ENCODE results near the gene SGPP1.
A peak's percentile ranks its signal among the peaks of the same experiment; 100 is the strongest.
"Not testable (repeated sequence)": the region's sequence is repeated elsewhere in the genome, so short reads cannot be mapped to it uniquely, and the experiment has no call there.

SGPP1 gene

DNA sequence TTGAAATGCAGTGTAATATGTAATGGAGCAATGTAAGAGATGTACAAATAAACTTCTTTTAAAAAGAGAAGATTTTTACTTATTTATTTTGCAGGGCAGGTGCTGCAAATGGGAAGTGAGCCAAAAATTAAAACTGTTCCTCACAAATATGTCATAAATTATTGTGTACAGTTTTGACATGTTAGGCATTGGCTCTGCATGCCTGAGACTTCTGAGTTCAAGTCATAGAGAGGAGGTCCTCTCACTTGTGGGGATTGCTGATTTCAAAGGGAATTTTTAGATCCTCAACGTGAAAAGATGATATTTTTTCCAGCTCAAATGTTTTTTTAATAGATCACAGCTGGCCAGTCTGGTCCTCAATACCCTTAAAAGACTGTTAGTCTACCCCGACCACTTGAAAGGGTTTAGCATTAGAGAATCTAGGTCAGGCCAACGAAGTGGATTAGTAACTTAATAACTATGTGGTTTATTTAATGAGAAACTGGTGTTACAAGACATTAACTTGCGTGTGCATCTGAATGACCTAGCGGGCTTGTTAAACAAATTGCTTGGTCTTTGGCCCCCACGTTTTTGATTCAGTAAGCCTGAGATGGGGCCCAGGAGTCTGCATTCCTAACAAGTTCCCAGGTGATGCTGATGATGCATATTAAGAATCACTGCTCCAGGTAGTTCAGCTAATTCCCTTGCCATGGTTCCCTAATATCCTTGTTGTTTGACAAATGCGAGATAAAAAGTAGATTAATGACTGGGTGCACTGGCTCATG, 55.3 kb downstream of the SGPP1 start:
- no peak for DNase-seq

DNA sequence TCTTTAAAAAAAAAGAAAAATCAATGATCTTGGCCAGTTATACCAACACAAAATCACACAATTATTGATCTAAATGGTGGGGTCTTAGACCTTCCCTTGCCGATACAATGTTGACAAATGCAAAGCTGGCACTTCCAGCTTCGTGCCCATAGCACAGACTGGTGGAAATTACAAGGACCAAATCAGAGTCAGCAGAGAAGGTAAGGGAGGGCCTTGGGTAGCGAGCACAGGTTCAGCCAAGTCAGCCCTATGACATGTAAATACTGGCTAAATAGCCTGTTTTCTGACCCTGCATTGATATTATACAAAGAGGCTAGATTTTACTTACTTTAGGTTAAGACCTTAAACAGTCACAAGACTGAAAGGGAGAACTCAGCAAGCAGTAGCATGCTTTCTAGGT, 55.9 kb downstream of the SGPP1 start:
- DNase-seq = no peak

DNA sequence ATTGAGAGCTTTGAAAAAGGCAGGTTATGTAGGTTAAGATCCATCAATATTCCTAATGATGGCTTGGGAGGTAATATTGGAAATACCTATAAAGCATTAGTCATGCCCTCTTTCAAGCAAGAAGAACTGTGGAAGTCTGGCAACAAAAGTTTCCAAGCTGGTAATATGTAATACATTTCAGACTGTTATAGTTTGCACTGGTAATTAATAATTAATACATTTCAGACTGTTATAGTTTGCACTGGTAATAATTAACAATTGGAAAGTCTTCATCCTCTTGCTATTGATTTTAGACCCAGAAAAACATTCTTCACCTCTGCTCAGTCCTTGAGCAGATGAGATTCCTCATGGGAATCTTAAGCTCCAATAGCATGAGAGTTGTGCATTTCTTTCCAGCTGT, 57.2 kb downstream of the SGPP1 start:
- DNase-seq = no peak

DNA sequence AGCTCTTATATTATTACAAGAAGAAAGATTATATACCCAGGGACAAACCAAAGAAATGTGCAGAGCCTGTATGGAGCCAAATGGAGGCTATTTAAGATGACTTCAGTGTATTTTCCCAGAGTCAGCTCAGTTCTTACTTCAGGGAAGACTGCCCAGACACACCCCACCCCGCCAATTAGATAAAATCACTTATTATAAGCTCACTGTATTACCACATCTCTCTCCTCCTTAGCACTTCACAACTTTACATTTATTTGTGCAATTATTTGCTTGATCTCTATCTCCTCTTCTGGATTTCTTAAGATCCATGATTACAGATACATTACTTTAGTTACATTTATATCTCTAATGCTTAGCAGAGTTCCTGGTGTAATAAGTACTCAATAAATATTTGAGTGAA, 61.5 kb downstream of the SGPP1 start:
- no peak for DNase-seq

DNA sequence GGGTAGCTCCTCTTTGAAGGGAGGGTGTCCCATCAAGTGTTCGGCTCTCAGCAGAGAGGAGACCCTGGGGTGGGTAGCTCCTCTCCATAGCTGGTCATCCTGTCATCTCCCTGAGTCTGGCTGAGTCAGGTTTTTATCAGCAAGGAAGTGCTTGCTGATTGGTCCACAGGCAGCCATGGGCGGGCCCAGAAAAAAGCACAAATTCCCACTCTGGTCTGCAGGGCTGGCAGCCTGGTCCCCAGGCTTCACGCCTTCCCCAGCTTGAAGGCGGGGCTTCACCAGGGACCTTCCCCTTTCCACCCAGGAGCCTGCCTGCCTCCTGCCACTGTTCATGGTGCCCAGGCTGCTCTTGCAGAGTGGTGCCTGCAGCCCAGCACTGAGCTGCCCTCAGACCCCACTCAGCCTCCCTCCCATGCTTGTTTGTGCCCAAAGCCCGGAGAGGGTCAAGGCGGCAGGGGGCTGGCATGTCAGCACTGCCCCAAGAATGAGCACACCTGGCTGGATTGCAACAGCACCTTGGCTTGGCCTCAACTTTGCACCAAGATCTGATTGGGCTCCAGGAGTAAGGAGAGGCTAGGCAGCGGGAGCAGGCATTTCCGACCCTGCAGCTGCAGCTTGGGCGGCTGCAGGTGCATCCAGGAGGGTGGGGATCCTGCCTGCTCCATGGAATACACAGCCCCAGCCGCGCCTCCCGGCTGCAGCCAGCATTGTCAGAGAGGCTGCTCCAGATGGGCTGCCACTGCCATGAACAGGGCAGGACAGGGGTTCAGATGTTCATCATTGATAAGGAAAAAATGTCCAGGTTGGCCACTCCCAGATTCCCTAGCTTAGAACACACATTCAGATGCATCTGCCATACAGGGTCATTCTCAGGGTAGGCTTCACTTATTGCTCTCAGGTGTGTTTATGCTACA, 64.2 kb downstream of the SGPP1 start:
- no peak for DNase-seq

DNA sequence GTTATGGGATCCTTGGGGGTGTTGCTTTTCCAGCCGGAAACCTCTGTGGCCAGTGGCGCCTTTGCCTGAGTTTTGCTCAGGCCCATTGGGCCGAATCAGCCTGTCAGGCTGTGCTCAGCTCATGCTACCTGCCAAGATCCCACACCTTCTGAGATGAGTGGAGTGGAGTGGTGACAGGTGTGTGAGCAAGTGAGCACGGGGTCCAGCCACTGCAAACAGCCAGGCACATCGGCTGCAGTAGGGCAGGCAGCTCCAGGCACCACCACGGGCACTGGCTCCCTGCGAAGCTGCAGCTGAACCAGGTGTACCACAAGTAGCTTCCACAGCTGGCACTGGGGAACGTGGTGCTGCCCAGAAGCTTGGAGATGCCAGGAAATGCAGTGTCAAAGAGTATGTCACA, 65.1 kb downstream of the SGPP1 start:
- no peak for DNase-seq

DNA sequence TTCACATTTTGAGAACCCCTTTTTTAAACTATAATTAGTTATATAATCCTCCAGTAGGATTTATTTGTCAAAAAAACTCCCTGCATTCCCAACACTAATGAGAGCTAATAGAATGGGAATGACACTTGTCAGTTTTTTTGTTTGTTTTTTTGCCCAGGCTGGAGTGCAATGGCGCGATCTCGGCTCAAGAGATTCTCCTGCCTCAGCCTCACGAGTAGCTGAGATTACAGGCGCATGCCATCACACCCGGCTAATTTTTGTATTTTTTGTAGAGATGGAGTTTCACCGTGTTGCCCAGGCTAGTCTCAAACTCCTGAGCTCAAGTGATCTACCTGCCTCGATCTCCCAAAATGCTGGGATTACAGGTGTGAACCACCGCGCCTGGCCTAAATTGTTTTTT, 66.0 kb downstream of the SGPP1 start:
- not testable (repeated sequence) for DNase-seq

DNA sequence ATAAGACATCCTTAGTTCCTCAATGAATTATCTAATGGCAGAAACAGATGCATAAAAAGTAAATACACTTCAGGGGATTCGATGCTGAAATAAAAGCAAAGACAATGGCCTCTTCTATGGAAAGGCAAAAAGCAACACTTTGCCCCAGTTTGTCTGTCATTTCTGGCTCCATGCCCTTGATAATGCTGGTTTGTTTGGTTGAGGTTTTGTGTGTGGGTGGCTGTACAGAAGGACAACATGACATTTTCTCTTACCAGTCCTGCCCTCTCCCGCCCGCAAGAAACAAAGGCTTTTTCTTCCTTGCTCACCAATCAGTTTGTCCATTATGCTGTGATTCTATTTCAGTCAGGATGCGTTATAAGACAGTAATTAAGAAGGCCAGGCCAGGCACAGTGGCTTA, 68.1 kb downstream of the SGPP1 start:
- DNase-seq = no peak

DNA sequence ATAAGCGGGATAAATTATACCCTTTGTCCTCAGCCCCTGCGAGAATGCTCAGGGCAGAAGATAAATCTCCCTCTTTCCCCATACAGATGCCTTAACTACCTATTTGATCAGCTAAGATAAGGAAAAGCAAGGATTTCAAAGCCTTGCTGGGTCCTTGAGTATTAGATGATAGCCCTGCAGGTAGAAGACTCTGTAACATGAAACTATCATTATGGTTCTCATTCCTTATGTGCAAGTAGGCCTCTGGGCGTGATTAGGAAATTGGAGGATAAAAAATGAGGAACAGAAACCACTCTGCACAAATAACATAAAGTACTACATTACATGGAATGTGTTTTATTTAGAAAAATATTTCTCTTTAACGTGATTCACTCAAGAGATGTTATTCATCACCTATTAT, 71.7 kb downstream of the SGPP1 start:
- no peak for DNase-seq

DNA sequence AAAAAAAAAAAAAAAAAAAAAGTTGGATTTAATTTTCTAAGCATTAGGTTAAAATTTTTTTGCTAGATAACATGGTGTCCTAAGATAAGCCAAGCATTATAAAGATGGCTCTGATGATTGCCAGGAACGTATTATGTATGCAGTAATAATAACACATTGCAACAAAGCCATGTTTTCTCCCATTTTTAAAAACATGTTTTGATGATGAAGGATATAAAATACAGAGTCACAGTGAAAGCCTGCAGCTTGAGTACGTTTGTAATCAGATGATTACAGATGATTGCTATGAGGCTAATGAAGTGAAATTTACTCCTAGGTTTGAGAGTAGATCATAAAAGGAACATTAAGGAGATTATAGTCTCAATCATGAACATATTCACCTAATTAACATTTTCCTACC, 72.9 kb downstream of the SGPP1 start:
- no peak for DNase-seq

DNA sequence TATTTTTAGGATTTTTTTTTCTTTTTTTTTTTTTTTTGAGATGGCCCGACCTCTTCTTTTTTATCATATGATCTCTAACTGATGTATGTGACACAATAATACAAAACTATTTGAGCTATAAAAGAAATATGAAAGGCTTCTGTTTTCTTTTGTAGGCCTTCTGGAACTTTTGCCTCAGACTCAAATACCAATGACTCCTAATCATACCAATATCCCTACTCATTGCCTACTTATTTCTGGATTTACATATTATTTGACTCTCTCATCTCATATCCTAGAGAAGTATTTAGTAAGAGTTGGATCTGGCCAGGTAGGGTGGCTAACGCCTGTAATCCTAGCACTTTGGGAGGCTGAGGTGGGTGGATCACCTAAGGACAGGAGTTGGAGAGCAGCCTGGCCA, 73.5 kb downstream of the SGPP1 start:
- DNase-seq = no peak

DNA sequence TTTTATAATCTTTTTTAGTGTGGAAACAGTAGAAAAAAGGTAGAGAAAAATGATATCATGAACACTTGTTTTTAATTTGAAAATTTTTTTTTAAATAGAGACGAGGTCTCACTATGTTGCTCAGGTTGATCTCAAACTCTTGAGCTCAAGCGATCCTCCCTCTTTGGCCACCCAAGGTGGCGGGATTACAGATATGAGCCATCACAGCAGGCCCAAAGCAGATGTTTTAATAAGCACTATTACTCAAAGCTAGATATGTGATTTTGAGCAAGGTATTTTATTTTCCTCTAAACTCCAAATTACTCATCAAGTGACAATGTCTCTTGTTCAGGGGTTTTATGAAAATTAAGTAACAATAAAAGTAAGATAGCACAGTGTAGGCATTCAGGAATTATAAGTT, 75.5 kb downstream of the SGPP1 start:
- DNase-seq = no peak

DNA sequence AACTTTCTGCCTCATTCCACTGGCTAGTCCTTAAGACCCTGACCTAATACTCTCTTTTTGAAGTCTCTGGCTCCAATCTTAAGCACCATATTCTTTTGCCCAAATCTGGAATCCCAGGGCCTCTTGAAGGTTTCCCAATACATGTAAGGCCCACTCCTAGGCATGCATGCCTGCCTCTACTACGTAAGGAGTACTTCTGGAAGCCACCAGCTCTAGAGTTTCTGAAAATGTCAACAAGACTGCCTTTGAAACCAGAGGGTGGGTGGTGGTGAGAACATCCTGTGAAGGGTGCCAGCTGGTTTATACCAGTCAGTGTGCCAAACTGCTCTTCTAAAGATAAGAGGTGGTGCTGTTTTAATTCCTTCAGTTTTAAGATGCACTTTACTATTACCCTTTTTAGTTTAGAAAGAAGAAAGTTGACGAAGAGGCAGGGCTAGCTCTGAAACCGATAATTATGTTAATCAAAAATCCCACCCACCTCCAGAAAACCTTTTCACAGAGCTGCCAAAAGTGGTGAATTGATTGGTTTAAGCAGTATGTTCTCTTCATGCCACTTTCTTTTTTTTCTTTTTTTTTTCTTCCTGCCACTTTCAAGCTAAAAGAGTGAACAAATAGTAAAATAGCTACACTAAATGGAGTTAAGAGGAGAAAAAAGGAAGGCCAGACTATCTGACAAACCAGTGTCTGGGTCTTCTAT, 77.5 kb downstream of the SGPP1 start:
- no peak for DNase-seq

DNA sequence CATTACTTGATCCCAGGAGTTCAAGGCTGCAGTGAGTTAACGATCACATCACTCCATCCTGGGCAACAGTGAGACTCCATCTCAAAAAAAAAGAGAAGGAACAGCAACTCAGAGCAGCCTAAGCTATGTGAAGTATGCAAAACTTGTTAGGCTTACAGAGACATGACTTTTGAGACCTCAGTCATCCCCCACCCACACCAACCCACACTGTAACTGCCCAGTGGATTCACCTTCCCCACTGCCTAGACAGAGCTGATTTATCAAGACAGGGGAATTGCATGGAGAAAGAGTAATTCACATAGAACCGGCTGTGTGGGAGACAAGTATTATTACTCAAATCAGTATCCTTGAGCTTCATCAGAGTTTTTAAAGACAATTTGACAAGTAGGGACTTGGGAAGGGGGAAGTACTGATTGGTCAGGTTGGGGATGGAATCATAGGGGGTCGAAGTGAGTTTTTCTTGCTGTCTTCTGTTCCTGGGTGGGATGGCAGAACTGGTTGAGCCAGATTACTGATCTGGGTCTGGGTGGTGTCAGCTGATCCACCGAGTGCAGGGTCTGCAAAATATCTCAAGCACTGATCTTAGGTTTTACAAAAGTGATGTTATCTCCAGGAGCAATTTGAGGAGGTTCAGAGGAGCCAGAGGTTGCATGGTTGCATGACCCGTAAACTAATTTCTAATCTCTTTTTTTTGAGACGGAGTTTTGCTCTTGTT, 80.0 kb downstream of the SGPP1 start:
- DNase-seq = no peak

DNA sequence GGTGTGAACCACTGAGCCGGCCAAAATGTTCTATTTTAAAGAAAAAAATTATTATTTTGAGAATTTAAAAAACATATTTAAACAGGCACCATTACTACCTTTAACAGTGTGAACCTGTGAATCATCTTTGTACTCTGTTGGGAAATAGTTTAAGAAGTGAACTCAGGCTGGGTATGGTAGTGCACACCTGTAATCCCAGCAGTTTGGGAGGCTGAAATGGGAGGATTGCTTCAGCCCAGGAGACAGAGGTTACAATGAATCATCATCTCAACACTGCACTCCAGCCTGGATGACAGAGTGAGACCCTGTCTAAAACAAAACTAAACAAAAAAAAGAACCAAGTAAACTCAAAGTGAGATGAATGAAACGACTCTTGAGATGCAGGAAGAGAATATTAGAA, 83.1 kb downstream of the SGPP1 start:
- DNase-seq = no peak

DNA sequence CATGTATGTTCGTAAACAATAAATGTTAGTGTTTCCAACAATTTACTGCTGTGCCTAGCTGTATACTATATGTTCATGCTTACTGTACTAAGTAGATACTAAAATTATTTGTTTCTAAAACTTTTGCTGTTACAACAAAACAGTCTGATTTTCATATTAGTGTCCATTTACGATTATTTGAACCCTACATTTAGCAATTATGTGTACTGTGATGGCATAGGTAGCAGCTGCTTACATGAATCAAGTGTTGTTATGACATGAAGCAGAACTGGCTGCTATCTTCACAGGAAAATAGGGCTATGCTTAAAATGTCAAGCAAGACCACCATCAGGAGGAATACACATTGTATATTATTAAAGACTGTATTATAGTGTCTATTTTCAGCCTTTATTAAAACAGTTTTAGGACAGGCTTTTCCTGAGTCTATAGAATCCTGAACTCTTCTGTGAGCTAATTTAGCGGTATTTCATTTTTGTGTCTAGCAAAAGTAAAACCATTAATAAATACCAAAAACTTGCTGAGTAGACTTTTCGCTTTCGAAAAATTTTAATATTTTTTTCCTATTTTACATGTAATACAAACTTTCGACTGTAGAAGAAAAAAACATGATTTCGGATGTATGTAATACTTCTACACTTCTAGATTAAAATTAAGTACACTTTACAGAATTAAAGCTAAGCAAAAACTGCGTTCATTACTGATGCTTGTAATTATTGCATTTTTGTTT, 85.0 kb downstream of the SGPP1 start:
- no peak for DNase-seq

DNA sequence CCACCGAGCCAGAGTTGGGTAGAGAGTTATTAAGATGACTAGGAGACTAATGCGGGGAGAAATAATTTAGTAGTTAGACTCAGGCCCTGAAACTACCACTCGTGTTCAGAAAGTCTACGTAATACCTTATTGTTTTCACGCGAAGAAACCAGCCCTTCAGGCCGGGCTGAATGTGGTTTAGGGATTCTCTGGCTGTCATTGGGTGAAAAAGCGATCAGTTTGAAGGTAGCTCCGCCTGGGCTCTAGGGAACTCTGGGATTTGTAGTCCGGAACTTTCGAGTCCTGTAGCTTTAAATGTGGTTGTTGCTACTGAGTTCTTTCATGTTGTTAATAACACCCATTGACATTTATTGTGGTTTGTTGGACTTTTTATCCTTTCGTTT, 85.6 kb downstream of the SGPP1 start:
- peak; percentile 96 for DNase-seq

DNA sequence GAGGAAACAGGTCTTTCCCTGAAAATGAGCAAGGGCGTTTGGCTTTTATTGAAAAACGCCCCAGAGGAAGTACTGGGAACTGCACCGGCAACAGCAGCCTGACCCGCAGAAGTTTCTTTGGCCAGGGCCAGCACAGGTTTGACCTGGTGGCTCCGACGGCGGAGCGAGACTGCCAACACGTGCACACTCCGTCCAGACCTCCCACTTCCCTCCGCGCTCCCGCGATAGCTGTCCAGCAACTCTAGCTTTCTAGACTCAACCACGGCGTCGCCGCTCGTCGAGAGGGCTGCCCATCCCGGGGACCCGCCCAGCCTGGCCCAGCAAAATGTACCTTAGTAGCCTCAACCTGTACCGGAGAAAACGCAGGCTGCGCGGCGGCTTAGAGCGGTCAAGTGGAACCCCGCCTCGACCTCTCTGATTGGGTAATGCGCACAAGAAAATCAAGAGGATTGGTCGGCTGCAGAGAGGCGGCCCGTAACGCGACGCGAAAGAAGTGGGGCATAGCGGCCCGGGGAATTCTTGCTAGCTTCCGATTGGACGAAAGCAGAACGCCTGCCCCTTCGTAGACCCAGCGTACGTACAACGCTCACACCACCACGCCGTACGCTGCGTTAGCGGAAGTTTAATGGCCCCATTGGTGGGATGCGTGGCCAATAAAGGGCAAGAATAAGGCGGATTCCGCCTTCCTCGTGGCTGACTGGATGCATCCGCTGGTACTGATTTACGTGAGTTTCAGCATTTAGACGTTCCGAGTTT, 86.2 kb downstream of the SGPP1 start, which contains the start of gene WDR89:
WDR89 (minus strand) TSS at position 399 of the 756 bp plus-strand sequence. CDS start 41,929 bp downstream, outside the sequence.
- DNase-seq = peak; percentile 100

DNA sequence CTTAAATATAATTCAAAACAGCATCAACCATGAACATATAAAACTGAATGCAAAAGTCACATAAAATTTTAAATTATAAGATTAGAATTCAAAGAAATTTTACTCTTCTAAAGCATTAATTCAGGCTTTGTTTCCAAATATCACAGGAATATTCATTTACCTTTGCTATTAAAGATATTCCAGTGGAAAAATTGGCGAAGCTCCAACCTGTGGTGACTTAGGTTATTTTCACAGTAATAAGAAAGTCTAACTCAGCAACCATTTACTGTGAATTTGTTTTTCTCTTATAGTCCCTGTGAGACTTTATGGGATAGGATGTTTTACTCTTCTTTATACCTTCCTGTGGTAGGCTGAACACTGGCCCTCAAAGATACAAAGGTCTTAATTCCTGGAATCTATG, 89.4 kb downstream of the SGPP1 start:
- no peak for DNase-seq

DNA sequence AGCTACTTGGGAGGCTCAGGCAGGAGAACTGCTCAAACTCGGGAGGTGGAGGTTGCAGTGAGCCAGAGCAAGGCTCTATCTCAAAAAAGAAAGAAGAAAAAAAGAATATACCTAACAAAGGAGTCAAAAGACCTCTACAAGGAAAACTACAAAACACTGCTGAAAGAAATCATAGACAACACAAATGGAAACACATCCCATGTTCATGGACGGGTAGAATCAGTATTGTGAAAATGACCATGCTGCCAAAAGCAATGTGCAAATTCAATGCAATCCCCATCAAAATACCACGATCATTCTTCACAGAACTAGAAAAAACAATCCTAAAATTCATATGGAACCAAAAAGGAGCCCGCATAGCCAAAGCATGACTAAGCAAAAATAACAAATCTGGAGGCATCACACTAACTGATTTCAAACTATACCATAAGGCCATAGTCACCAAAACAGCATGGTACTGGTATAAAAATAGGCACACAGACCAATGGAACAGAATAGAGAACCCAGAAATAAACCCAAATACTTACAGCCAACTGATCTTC, 91.7 kb downstream of the SGPP1 start:
- DNase-seq = not testable (repeated sequence)

Data from NCI-H1092 (cell line).